ENCODE results near the gene PGAP2. TPM values are rescaled to one million over a fixed set of nuclear protein-coding genes. Genes with fewer than 3 reads are reported as not detected.

The PGAP2 gene
- polyA plus RNA-seq, 2 donors, result 34.0 to 36.9 TPM

GRCh38 chr11:3836903-3837302 is 28.5 kb downstream of the PGAP2 start:
- Histone ChIP-seq H3K4me1 (ENCODE audit: control insufficient read depth in 2 of 2, insufficient read depth in 2 of 2, low read length in 1 of 2) (peaks cover 2 to 20% of the 10 kb centered on the region in 2 donors), H3K27me3 (ENCODE audit: control insufficient read depth in 1 of 2, insufficient read depth in 2 of 2, low read length in 2 of 2) (no peaks in the 10 kb centered on the region), H3K4me3 (ENCODE audit: low read depth in 1 of 2, low read length in 2 of 2) (no peak overlapping the region), H3K36me3 (ENCODE audit: control insufficient read depth in 2 of 2, insufficient read depth in 2 of 2, low read length in 1 of 2) (peaks cover 0 to 3% of the 10 kb centered on the region in 2 donors), H3K27ac (ENCODE audit: low read depth in 2 of 2, low read length in 1 of 2) (peak overlapping the region in 1 of 2 donors; percentile 36), H3K9me3 (ENCODE audit: control insufficient read depth in 2 of 2, insufficient read depth in 1 of 2, low read depth in 1 of 2, low read length in 1 of 2) (no peaks in the 10 kb centered on the region)
- 61 to 71% methylated on average over 5 of the region's 5 CpGs for WGBS, 2 donors

GRCh38 chr11:3837793-3838192 is 29.4 kb downstream of the PGAP2 start:
- WGBS, 2 donors, result 67 to 69% methylated on average over 1 of the region's 1 CpG
- H3K4me1 ChIP-seq (ENCODE audit: control insufficient read depth in 2 of 2, insufficient read depth in 2 of 2, low read length in 1 of 2), result peaks cover 2 to 20% of the 10 kb centered on the region in 2 donors
- no peaks in the 10 kb centered on the region for H3K9me3 ChIP-seq (ENCODE audit: control insufficient read depth in 2 of 2, insufficient read depth in 1 of 2, low read depth in 1 of 2, low read length in 1 of 2)
- peak overlapping the region in 1 of 2 donors; percentile 16 for H3K27ac ChIP-seq (ENCODE audit: low read depth in 2 of 2, low read length in 1 of 2)
- H3K27me3 ChIP-seq (ENCODE audit: control insufficient read depth in 1 of 2, insufficient read depth in 2 of 2, low read length in 2 of 2), result no peaks in the 10 kb centered on the region
- no peak overlapping the region for H3K4me3 ChIP-seq (ENCODE audit: low read depth in 1 of 2, low read length in 2 of 2)
- peaks cover 0 to 3% of the 10 kb centered on the region in 2 donors for H3K36me3 ChIP-seq (ENCODE audit: control insufficient read depth in 2 of 2, insufficient read depth in 2 of 2, low read length in 1 of 2)

- no peaks in the 10 kb centered on the region for H3K27me3 ChIP-seq (ENCODE audit: control insufficient read depth in 1 of 2, insufficient read depth in 2 of 2, low read length in 2 of 2)
- H3K4me1 ChIP-seq (ENCODE audit: control insufficient read depth in 2 of 2, insufficient read depth in 2 of 2, low read length in 1 of 2), result peaks cover 2 to 20% of the 10 kb centered on the region in 2 donors
- H3K9me3 ChIP-seq (ENCODE audit: control insufficient read depth in 2 of 2, insufficient read depth in 1 of 2, low read depth in 1 of 2, low read length in 1 of 2), result no peaks in the 10 kb centered on the region
- no peak overlapping the region for H3K4me3 ChIP-seq (ENCODE audit: low read depth in 1 of 2, low read length in 2 of 2)
- H3K27ac ChIP-seq (ENCODE audit: low read depth in 2 of 2, low read length in 1 of 2), result peak overlapping the region; percentile 11 to 18
- peaks cover 0 to under 1% of the 10 kb centered on the region in 2 donors for H3K36me3 ChIP-seq (ENCODE audit: control insufficient read depth in 2 of 2, insufficient read depth in 2 of 2, low read length in 1 of 2)
- 73 to 85% methylated on average over 2 of the region's 2 CpGs for whole genome bisulfite sequencing, 2 donors
Measured at GRCh38 chr11:3838504-3838903, 30.1 kb downstream of the PGAP2 start.

- WGBS, 2 donors, result 1% methylated on average over 46 of the region's 46 CpGs
- no peaks in the 10 kb centered on the region for H3K36me3 ChIP-seq (ENCODE audit: control insufficient read depth in 2 of 2, insufficient read depth in 2 of 2, low read length in 1 of 2)
- no peaks in the 10 kb centered on the region for H3K9me3 ChIP-seq (ENCODE audit: control insufficient read depth in 2 of 2, insufficient read depth in 1 of 2, low read depth in 1 of 2, low read length in 1 of 2)
- no peaks in the 10 kb centered on the region for H3K27me3 ChIP-seq (ENCODE audit: control insufficient read depth in 1 of 2, insufficient read depth in 2 of 2, low read length in 2 of 2)
- H3K4me3 ChIP-seq (ENCODE audit: low read depth in 1 of 2, low read length in 2 of 2), result peak overlapping the region; percentile 68 to 74
- H3K27ac ChIP-seq (ENCODE audit: low read depth in 2 of 2, low read length in 1 of 2), result peak overlapping the region; percentile 92 to 97
- H3K4me1 ChIP-seq (ENCODE audit: control insufficient read depth in 2 of 2, insufficient read depth in 2 of 2, low read length in 1 of 2), result peaks cover 2 to 11% of the 10 kb centered on the region in 2 donors
Measured at GRCh38 chr11:3840004-3840869, 31.9 kb downstream of the PGAP2 start.

DNA sequence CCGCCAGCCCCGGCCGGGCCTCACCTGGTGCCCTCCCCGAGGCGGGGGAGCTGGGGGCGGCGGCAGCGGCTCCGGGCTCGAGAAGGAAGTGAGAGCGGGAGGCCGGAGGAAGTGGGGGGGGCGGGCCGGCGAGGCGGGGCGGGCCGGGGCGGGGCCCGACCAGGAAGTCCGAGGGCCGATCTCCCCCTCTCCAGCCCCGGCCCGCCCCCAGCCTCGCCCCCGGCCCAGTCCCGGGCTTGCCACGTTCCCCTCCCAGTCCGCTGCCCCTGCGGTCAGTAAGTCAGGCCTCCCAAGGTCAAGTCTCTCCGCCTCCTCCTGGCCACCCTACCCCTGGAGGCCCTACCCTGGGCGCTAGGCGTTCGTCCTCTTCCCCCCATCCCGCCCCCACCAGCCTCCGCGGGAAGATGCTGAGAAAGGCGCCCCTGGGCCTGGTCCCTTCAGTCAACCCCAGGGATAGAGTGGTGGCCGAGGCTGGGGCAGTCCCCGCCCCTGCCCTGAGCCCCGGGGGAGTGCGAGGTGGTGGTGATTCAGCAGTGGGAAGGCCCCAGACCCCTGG is 32.6 kb downstream of the PGAP2 start, which contains the start of gene RHOG:
Gene RHOG, minus strand, starts transcription at position 90 of the 556 bp plus-strand sequence. CDS start 12,821 bp downstream, outside the sequence.
- Histone ChIP-seq H3K9me3 (ENCODE audit: control insufficient read depth in 2 of 2, insufficient read depth in 1 of 2, low read depth in 1 of 2, low read length in 1 of 2) (no peaks in the 10 kb centered on the region), H3K4me1 (ENCODE audit: control insufficient read depth in 2 of 2, insufficient read depth in 2 of 2, low read length in 1 of 2) (peaks cover 2 to 11% of the 10 kb centered on the region in 2 donors), H3K27ac (ENCODE audit: low read depth in 2 of 2, low read length in 1 of 2) (peak within 1 kb of the TSS; percentile 97), H3K4me3 (ENCODE audit: low read depth in 1 of 2, low read length in 2 of 2) (peak within 1 kb of the TSS; percentile 68 to 74), H3K36me3 (ENCODE audit: control insufficient read depth in 2 of 2, insufficient read depth in 2 of 2, low read length in 1 of 2) (no peaks in the 10 kb centered on the region), H3K27me3 (ENCODE audit: control insufficient read depth in 1 of 2, insufficient read depth in 2 of 2, low read length in 2 of 2) (no peaks in the 10 kb centered on the region)
- 0 to 1% methylated on average over 21 to 37 of the region's 42 CpGs for WGBS, 2 donors

- Histone ChIP-seq H3K27me3 (ENCODE audit: control insufficient read depth in 1 of 2, insufficient read depth in 2 of 2, low read length in 2 of 2) (no peaks in the 10 kb centered on the region), H3K4me1 (ENCODE audit: control insufficient read depth in 2 of 2, insufficient read depth in 2 of 2, low read length in 1 of 2) (peaks cover 0 to 9% of the 10 kb centered on the region in 2 donors)
- 23 to 27% methylated on average over 36 to 44 of the region's 44 CpGs for WGBS, 2 donors
Measured at GRCh38 chr11:3841426-3842350, 33.3 kb downstream of the PGAP2 start.

DNA sequence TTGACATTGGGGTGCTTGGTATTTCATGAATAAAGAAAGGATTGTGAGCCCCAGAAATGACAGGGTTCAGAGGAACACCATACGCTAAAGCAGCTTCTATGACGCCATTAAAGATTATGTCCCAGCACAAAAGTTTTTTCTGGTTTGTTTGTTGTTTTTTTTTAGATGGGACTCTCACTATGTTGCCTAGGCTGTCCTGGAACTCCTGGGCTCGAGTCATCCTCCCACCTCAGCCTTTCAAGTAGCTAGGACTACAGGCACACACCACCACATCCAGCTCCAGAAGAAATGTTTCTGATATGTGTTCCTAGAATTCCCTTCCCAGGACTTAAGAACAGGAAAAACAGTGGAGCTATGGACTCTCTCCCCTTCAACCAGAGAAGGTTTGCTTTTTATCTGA is 35.0 kb downstream of the PGAP2 start:
- no peaks in the 10 kb centered on the region for H3K27me3 ChIP-seq (ENCODE audit: control insufficient read depth in 1 of 2, insufficient read depth in 2 of 2, low read length in 2 of 2)
- WGBS, 2 donors, result 87 to 91% methylated on average over 3 of the region's 3 CpGs
- H3K36me3 ChIP-seq (ENCODE audit: control insufficient read depth in 2 of 2, insufficient read depth in 2 of 2, low read length in 1 of 2), result no peaks in the 10 kb centered on the region
- no peak overlapping the region for H3K27ac ChIP-seq (ENCODE audit: low read depth in 2 of 2, low read length in 1 of 2)
- no peaks in the 10 kb centered on the region for H3K9me3 ChIP-seq (ENCODE audit: control insufficient read depth in 2 of 2, insufficient read depth in 1 of 2, low read depth in 1 of 2, low read length in 1 of 2)
- peaks cover 0 to 9% of the 10 kb centered on the region in 2 donors for H3K4me1 ChIP-seq (ENCODE audit: control insufficient read depth in 2 of 2, insufficient read depth in 2 of 2, low read length in 1 of 2)
- no peak overlapping the region for H3K4me3 ChIP-seq (ENCODE audit: low read depth in 1 of 2, low read length in 2 of 2)

More at GRCh38 chr11:3841426-3842350, 33.3 kb downstream of the PGAP2 start:
- Histone ChIP-seq H3K36me3 (ENCODE audit: control insufficient read depth in 2 of 2, insufficient read depth in 2 of 2, low read length in 1 of 2) (no peaks in the 10 kb centered on the region), H3K4me3 (ENCODE audit: low read depth in 1 of 2, low read length in 2 of 2) (peak overlapping the region; percentile 48 to 68), H3K27ac (ENCODE audit: low read depth in 2 of 2, low read length in 1 of 2) (peak overlapping the region; percentile 97), H3K9me3 (ENCODE audit: control insufficient read depth in 2 of 2, insufficient read depth in 1 of 2, low read depth in 1 of 2, low read length in 1 of 2) (no peaks in the 10 kb centered on the region)

DNA sequence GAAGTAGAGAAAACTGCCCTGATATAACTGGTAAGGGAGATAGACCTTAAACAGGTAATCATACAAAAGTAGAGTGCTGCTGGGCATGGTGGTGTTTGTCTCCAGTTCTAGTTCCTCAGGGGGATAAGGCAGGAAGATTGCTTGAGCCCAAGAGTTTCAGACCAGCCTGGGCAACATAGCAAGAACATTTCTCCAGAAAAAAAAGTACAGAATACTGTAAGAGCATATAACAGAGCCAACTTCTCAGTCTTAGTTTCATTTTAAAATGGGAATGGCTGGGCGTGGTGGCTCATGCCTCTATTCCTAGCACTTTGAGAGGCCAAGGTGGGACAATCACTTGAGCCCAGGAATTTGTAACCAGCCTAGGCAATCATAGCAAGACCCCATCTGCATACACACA is 36.9 kb downstream of the PGAP2 start:
- no peaks in the 10 kb centered on the region for H3K9me3 ChIP-seq (ENCODE audit: control insufficient read depth in 2 of 2, insufficient read depth in 1 of 2, low read depth in 1 of 2, low read length in 1 of 2)
- WGBS, 2 donors, result 76 to 86% methylated on average over 1 of the region's 1 CpG
- H3K4me1 ChIP-seq (ENCODE audit: control insufficient read depth in 2 of 2, insufficient read depth in 2 of 2, low read length in 1 of 2), result no peaks in the 10 kb centered on the region
- H3K36me3 ChIP-seq (ENCODE audit: control insufficient read depth in 2 of 2, insufficient read depth in 2 of 2, low read length in 1 of 2), result no peaks in the 10 kb centered on the region
- no peak overlapping the region for H3K27ac ChIP-seq (ENCODE audit: low read depth in 2 of 2, low read length in 1 of 2)
- H3K27me3 ChIP-seq (ENCODE audit: control insufficient read depth in 1 of 2, insufficient read depth in 2 of 2, low read length in 2 of 2), result no peaks in the 10 kb centered on the region
- H3K4me3 ChIP-seq (ENCODE audit: low read depth in 1 of 2, low read length in 2 of 2), result no peak overlapping the region

DNA sequence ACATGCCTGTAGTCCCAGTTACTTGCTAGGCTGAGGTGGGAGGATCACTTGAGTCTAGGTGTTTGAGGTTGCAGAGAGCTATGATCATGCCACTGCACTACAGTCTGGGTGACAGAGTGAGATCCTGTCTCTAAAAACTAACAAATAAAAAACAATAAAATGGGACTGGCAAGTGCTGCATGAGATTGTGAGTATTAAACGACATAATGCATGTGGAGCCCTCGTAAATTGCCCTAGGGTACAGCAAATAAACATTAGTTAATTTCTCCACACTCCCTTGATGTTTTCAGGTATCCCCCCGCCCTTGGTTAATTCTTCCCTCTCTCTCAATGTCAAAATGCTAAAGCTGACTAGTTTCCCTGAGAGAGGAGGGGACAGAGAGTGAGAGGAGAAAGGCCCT is 37.3 kb downstream of the PGAP2 start:
- 76 to 89% methylated on average over 3 of the region's 3 CpGs for WGBS, 2 donors
- Histone ChIP-seq H3K9me3 (ENCODE audit: control insufficient read depth in 2 of 2, insufficient read depth in 1 of 2, low read depth in 1 of 2, low read length in 1 of 2) (no peaks in the 10 kb centered on the region), H3K36me3 (ENCODE audit: control insufficient read depth in 2 of 2, insufficient read depth in 2 of 2, low read length in 1 of 2) (no peaks in the 10 kb centered on the region), H3K27me3 (ENCODE audit: control insufficient read depth in 1 of 2, insufficient read depth in 2 of 2, low read length in 2 of 2) (no peaks in the 10 kb centered on the region), H3K27ac (ENCODE audit: low read depth in 2 of 2, low read length in 1 of 2) (no peak overlapping the region), H3K4me3 (ENCODE audit: low read depth in 1 of 2, low read length in 2 of 2) (no peak overlapping the region), H3K4me1 (ENCODE audit: control insufficient read depth in 2 of 2, insufficient read depth in 2 of 2, low read length in 1 of 2) (no peaks in the 10 kb centered on the region)

Measured in esophagus (tissue), 2 donors.